HTR-8/SVneo (cell line): ENCODE measurements around the gene MRPS7.
"Not testable (repeated sequence)": the region's sequence is repeated elsewhere in the genome, so short reads cannot be mapped to it uniquely, and the experiment has no call there.

Experiments
- DNase-seq: peaks from one replicate; pipeline ENCODE4 v3.0.0; 2011; ENCODE audit warnings: low spot score, mixed read lengths; ENCODE audit not compliant: insufficient read length
- FAIRE-seq: peaks from 2 replicates; lab custom pipeline; 2011; peaks lifted over from hg19 to GRCh38; lab: Jason Lieb, UNC

MRPS7 gene

GRCh38 chr17:75242461-75243042, 19.1 kb upstream of the MRPS7 start:
- no peak for FAIRE-seq
- no peak for DNase-seq

DNA sequence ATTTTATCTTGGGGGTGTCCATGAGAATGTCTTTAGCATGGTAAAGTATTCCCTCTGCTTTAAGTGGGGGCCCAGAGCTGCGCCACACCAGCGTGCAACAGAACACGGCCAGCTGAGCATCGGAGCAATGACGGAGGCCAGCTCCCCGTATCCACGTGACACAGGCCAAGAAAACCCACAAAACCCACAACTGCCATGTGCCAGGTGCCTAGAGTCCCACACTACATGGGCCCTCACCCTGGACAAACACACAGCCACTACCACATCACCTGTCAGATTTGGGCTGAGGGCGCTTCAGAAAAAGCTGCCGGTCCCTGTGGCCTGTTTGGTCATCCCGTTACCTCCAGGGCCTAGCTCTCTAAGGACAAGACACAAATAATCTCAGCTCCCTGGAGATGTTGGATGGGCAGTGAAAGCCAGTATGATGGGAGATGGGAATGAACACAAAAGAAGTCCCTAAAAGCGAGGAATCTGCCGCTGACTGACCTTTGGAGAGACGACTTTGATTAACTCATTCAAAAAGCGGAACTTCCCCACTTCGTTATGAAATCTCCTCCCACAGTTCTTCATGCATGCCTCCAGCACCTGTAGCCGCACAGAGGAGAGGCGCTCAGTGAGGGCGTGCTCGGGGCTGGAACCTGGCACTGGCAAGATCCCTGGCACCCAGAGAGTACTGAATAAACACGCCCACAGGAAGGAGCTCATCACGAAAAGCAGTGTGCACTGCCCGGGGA, 17.4 kb upstream of the MRPS7 start:
- no peak for DNase-seq
- no peak for FAIRE-seq

DNA sequence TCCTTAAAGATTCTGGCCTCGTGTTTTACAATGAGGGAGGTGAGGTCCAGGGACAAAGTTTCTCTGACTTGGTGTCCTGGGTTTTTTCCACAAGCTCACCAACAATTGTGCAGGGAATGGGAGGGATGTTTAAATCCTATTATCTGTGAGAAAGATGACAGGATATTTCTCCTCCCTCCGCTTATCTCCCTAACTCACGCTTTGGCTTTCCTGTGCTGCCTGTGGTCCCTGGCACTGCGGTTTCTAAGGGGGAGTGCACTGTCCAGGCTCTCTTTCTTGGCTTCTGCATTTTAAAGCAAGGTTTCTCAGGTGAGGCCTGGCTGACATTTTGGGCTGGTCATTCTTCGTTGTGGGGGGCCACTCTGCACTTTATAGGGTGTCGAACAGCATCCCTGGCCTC, 16.7 kb upstream of the MRPS7 start:
- DNase-seq (no peak), FAIRE-seq (no peak)

DNA sequence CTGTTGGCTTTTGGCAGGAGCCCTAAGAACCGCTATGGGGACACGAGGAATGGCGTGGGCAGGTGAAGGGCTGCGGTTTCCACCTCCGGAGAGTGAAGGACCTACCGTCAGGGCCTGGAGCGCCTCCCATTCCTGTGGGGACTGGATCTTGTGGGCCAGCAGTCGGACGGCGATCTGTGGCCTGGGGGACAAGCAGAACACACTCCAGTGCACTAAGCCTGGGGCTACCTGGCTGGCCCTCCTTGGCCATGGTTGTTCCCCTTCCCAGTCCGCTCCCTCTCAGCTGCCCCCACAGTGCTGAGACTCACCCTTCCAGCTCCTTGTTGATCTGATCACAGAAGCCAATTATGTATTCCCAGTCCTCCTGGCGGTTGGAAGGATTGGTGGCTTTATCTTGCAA, 15.3 kb upstream of the MRPS7 start:
- DNase-seq (no peak), FAIRE-seq (no peak)

GRCh38 chr17:75249564-75249963, 12.1 kb upstream of the MRPS7 start:
- no peak for FAIRE-seq
- DNase-seq: no peak

DNA sequence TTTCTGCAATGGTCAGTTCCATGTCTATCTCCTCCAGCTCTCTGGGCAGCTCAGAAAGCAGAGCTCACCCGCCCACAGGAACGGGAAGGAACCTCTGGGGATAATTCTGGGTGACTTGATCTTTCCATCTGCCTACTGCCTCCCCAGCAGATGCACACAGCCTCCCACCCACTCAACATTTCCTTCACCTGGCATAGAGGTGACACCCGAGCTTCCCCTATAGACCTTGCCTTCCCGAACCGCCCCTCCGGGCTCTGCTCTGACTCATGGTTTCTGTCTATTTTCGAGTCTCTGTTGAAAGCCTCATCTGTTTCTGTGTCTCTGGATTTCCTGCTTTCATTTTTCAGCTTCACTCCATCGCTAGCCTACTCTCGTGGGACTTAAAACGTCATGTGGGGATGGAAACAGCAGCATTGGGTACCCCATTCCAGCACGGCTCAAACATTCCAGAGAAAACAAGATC, 11.6 kb upstream of the MRPS7 start:
- FAIRE-seq (no peak), DNase-seq (no peak)

DNA sequence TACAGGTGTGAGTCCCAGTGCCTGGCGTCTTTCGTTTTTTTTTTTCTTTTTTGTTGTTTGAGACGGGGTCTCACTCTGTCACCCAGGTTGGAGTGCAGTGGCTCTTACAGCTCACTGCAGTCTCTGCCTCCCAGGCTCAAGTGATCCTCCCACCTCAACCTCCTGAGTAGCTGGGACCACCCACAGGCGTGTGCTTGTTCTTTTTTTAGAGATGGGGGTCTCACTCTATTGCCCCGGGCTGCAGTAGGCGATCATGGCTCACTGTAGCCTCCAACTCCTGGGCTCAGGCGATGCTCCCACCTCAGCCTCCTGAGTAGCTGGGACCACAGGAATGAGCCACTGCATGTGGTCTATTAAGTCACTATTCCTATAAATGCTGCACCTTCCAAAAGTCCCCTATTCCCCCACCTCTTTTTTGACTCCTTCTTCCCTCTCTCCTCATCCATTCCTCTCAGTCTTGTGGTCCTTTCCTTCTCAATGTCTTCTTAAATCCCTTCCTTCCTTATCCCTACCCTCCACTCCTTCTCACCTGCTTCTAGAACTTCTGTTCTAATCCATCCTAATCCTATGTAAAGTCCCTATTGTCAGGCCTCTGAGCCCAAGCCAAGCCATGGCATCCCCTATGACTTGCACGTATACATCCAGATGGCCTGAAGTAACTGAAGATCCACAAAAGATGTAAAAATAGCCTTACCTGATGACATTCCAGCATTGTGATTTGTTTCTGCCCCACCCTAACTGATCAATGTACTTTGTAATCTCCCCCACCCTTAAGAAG, 9.5 kb upstream of the MRPS7 start:
- DNase-seq (no peak), FAIRE-seq (no peak)

GRCh38 chr17:75255954-75256698, 5.6 kb upstream of the MRPS7 start:
- not testable (repeated sequence) for FAIRE-seq

DNA sequence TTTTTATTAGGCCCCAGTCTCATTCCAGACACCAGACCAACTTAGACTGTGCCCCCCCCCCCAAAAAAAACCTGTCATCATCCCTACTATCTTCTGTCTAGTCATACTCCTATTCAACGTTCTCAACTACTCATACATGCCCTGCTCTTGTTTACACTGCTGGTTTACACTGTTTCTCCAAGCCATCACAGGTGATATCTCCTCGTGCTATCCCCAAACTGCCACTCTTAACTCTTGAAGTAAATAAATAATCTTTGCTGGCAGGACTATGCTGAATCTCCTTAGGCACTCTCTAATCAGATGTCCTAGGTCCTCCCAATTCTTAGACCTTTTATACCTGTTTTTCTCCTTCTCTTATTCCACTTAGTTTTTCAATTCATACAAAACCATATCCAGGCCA, 4.5 kb upstream of the MRPS7 start:
- FAIRE-seq, DNase-seq: not testable (repeated sequence)

More at GRCh38 chr17:75255954-75256698, 5.6 kb upstream of the MRPS7 start:
- not testable (repeated sequence) for DNase-seq

DNA sequence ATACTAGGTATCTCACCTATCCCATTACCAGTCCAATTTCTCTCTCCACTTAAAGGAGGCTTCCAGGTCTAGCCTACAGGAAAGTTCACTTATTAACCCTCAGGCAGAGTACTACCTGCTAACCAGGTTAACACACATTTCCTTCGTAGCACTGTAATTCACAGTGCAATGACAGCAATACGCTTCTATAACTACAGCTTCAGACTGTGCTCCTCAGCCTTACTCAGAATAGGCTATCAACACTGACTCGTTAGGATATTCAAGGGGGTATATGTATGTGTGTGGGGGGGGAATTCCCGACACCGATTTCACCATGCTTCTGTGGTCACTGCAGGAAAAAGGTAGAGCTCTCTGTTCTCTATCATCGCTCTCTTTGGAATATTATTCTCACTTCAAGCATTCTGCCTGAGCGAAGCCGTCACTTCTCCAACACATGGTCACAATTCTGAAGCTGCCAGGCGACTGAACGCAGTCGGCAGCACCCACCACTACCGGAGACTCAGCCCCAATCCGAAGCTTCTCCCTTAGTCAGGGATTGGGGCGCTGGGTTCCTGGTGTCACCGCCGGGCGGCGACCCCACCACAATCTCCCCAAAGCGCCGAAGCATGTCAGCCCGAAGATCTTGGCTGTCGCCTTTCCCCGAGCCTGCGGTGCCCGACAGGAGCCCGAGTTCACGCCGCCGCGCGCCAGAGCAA, 891 bp upstream of the MRPS7 start:
- FAIRE-seq (peak; percentile 4), DNase-seq (no peak)

GRCh38 chr17:75262112-75262606, 480 bp downstream of the MRPS7 start:
- DNase-seq (no peak), FAIRE-seq (peak; percentile 80)

DNA sequence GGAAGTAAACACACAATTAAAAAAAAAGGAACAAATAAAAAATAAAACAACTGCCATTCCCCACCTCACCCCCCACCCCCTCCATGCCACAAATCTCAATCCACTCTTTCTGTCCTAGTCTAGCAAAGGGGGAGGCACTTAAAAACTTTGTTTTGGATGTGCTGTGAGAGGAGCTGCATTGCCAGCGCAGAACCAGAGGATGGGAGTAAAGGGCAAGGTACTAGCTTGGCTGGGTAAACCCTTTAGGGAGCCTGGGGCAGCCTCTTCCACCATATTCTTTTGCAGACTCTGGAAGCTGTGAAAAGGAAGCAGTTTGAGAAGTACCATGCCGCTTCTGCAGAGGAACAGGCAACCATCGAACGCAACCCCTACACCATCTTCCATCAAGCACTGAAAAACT, 1.4 kb downstream of the MRPS7 start:
- FAIRE-seq (no peak), DNase-seq (no peak)

GRCh38 chr17:75265614-75266315, 4.1 kb downstream of the MRPS7 start:
- DNase-seq: no peak
- FAIRE-seq: no peak

DNA sequence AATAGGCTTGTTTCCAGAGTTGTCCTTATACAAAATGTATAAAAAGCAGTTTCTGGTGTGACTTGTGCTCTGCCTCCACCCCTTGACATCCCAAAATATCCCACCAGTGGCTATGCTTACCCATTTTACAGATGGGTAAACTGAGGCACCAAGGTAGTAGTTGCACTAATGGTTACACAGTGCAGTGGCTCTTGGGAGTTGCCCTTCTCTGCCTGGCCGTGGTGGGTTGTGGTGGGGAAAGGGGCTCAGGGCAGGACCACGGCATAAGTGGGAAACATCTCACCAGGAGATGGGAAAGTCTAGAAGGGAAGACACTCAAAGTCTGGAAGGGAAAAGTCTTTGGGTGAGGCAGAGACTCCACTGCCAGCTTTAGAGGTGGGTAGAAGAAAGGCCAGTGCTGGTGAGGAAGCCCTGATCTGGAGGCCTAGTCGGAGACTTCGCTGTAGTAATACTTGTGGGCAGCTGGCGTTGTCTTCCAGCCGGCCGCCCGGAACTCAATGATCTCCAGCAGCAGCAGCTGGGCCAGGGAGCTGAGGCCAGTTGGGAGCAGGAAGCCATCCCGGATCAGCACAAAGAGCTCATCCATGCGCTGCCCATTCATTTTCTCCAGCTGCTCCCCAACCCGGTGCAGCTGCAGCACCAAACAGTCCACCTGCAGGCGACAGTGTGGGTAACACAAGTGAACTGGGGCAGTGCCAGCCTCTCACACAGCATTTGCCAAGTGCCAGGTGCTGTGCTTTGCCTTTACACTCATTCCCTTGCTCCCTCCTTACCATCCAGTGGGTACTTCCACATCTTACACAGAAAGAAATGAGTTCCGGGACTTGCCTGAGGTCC, 4.9 kb downstream of the MRPS7 start:
- DNase-seq: no peak
- no peak for FAIRE-seq

GRCh38 chr17:75267153-75267410, 5.4 kb downstream of the MRPS7 start:
- no peak for DNase-seq
- FAIRE-seq: peak; percentile 38

DNA sequence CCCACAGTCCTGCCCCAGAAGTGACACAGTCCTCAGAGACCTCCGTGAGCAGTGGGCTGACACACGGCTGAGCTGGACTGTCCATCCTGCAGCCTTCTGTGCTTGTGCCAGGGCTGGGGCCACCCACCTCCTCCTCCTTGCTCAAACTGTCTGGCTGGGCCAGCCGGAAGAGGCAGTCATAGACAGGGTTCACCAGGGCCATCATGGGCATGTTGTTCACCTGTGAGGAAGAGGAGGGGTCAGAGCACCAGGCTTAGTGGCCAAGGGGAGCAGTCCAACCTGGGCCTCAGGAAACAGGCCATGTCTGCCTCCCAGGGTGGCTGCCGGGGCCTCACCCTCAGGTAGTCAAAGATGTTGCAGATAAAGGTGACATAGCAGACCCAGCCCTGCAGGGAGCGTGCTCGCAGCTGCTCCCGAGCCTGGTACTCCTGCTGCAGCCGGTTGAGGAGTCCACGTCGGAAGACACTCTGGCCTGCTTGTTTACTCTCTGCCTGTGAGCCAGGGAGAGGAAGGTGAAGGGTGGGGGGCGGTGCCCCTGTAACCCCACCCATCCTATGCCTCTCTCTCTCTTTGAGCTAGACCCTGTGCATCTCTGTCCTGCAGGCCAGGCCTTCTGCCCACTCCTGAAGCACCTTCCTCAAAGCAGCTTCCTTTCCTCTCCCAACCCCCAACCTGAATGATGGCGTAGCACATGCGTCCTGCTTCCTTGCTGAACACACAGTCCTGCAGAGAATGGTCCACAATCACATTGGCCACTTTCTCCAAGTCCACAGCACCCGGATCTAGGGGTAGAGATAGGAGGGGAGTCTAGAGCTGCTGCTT, 5.9 kb downstream of the MRPS7 start:
- peak; percentile 44 for FAIRE-seq
- no peak for DNase-seq

DNA sequence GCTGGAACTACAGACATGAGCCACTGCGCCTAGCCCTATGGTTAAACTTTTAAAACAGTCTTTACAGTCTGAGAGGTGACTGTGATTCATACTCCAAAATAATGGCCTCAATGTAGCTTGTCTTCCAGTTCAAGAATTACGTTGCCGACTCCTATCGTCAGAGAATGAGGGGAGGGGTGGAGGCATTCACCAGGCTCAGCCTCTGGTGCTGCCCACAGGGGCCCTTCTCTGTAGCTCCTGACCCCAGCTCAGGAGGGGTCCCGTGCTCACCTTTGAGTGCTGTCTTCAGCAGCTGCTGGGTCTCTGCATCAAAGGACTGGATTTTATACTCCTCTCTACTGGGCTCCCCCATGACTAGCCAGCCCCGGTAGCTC, 8.2 kb downstream of the MRPS7 start:
- FAIRE-seq (no peak), DNase-seq (no peak)
